NCI-H2081 treated with DMSO at 0.1 percent for 48 hours (cell line): ENCODE data around the gene CROCC.

Experiments used
- DNase-seq: peaks from one replicate; lab custom pipeline; 2025; lab: John Stamatoyannopoulos, UW

Gene CROCC

DNA sequence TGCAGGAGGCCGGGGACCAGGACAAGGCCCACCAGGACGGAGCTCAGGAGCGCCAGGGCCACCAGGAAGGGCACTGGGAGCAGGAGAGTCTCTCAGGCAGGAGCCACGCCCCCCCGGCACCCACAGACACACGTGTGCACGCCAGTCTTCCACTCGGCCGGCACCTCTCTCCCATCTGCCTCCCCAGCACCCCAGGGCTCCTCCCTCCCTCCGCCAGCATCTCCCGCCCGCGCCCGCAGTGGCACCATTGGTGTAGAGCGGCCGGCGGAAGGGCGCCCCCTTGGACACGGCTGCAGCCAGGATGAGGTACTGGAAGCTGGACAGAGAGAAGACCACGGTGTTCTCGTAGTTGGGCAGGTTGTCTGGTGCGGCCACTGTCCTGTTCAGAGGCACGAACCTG, 64.8 kb downstream of the CROCC start:
- DNase-seq, result no peak

DNA sequence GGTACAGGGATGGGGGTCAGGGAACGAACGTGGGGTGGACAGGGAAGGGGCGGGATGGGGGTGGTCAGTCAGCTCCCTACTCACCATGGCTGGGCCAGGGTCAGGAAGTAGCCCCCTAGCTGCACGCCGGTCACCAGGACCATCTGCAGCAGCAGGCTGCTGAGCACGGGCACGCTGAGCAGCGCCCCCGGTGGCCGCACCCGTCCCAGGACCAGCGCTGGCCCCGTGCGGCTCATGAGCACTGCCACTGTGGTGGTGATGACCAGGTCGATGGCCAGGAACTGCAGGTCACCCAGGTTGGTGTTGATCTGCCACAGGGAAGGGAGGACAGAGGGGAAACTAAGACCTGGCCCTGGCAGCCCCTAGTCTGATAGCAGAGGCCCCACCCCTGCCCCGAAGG, 65.2 kb downstream of the CROCC start:
- DNase-seq, result no peak

DNA sequence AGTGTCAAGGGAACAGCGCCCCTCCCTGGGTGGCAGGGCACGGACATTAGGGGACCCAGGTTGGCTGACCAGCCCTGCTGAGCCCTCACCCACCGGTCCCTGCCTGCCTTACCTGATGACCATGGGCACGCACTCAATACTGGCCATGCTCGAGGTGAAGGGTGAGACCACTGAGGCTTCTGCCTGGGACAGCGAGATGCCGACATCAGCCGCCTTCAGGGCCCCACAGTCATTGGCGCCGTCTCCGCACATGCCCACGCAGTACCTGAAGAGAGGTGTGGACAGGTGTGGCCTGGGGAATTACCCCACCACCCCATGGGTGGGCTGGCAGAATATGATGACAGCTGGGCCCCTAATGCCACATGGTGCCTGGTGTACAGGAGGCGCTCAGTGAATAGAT, 66.5 kb downstream of the CROCC start:
- no peak for DNase-seq

DNA sequence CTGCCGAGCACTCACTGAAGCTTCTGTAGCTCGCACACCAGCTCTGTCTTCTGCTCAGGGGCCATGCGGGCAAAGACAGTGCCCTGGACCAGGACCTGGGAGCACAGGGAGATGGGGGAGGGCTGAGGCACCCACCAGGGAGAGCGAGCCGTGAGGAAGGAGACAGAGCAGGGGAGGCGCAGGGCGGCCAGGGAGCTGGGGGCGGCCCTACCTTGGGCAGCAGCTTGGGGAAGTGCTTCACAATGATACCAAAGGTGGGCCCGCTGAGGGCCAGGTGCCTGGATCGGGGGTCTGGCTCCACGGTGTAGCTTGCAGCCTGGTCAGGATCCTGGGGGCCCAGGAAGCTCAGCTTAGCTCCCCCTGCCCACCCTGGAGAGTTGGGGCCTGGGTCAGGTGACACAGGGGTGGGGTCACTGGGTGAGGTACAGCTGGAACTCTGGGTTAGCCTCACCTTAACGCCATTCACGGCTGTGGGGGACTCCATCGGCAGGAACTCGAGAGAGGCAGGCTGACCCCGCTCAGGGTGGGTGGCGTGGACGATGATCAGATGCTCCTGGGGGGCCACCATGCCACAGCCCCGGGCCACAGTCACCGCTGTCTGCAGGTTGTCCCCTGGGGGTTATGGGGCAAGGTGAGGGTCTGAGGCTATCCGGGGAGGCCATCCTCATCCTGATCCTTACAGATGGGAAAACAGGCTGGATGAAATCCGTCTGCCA, 68.1 kb downstream of the CROCC start:
- DNase-seq, result no peak

DNA sequence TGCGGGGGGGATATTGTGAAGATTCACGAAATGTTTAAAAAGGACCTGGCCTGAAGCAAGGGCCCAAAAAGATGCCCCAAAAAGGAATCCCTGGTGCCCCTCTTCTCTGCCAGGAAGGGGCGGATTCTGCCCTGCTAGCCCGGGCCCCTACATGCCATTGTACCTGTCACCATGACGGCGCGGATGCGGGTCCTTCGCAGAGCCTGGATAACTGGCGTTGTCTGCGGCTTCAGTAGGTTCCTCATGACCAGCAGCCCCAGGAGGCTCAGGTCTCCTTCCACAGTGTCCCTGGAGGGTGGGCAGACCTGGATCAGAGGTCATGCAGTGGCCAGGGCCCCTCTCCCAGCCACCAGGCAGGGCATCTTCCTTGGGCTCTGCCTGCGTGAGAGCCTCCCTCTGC, 69.8 kb downstream of the CROCC start:
- DNase-seq, result no peak

DNA sequence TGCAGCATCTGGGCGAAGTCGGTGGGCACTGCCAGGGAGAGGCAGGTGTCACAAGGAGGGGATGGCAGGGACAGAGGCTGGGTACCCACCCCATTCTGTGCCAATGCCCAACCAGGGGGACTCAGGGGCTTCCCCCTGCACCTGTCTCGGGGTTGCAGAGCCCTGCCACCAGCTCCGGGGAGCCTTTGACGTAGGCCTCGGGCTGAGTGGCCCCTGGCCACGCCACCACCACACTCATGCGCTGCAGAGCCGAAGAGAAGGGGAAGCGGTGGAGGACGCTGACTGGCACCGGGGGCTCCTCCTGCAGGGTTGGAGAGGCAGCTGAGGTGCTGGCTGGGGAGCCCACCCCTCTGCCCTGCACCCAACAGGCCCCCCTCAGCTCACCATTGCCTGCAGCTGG, 70.4 kb downstream of the CROCC start:
- no peak for DNase-seq

DNA sequence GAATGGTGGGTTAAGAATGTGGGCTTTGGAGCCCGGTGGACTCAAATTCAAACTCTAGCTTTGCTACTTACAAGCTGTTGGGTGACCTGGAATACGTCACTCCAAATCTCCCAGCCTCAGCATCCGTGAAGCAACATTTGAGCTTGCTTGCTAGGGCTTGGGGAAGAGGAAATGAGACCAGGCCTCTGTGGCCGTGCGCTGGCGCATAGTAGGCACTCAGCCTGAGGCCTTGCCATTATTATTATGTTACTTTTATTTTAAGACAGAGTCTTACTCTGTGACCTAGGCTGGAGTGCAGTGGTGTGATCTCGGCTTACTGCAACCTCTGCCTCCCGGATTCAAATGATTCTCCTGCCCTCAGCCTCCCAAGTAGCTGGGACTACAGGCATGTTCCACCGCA, 70.9 kb downstream of the CROCC start:
- DNase-seq, result no peak

DNA sequence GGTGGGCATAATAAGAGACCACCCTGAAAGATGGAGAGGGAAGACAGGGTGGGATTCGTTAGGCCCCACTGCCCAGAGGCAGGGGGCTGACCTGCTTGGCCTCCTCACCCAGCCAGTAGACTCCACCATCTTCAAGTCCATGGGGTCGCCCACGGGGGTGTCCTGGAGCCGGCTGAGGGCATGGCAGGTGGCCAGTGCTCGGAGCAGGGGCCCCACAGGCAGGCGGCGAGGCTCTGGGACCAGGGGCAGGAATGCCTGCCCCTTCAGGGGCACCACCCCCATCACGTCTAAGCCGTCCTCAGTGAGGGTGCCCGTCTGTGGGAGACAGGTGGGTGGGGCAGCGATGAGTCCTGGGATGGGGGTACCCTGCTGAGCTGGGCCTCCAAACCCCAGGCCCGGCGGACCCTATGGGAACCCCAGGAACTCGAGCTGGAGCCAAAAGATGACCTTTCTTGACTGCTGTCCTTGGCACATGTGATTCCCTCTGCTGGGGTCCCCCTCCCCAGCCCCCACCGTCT, 71.8 kb downstream of the CROCC start:
- DNase-seq, result no peak

DNA sequence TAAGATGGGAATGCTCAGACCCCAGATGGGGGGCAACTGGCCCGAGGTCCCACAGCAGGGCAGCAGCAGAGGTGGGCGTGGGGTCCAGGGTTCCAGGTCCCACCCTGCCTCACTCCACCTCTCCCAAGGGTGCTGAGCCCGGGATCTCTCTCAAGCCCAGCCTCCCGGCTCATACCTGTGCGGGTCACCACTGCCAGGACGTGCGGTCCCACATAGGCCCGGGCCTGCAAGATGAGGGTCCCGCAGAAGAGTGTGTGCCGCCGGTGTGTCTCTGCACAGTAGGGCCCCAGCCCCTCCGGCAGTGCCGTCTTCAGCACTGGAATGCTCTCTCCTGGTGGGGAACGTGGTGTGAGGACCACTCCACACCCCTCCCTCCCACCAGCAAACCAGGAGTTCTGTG, 75.1 kb downstream of the CROCC start:
- no peak for DNase-seq

DNA sequence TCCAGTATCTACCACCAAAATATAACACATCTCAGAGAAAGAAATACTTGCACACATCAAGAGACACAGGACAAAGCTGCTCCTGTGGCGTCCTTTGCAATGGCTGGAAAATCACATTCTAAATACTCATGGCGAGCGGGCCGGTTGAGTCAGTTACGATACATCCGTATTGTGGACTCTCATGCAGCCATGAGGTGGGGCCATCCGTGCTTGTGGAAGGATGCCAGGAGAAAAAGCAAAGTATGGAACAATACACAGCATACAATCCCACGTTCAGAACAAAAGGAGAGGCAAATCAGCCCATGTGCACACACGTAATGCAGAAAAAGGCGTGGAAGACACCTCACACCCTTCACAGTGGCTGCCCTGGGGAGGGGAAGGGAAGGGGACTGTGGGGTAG, 76.9 kb downstream of the CROCC start:
- DNase-seq, result no peak

DNA sequence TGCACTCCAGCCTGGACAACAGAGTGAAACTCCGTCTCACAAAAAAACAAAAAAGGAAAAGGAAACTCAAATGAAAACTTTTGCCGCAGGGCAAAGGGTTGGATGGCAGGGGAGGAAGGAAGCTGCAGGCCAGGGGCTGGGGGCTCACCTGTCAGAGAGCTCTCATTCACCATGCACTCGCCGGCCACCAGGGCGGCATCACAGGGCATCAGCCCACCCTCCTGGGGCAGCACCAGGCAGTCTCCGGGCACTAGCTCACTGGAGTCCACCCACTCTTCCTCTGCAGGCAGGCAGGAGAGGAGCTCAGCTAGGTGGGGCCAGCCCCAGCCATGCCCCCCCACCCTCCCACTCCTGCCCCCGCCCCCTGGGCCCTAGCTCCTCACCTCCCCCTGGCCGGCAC, 78.1 kb downstream of the CROCC start:
- DNase-seq, result no peak

DNA sequence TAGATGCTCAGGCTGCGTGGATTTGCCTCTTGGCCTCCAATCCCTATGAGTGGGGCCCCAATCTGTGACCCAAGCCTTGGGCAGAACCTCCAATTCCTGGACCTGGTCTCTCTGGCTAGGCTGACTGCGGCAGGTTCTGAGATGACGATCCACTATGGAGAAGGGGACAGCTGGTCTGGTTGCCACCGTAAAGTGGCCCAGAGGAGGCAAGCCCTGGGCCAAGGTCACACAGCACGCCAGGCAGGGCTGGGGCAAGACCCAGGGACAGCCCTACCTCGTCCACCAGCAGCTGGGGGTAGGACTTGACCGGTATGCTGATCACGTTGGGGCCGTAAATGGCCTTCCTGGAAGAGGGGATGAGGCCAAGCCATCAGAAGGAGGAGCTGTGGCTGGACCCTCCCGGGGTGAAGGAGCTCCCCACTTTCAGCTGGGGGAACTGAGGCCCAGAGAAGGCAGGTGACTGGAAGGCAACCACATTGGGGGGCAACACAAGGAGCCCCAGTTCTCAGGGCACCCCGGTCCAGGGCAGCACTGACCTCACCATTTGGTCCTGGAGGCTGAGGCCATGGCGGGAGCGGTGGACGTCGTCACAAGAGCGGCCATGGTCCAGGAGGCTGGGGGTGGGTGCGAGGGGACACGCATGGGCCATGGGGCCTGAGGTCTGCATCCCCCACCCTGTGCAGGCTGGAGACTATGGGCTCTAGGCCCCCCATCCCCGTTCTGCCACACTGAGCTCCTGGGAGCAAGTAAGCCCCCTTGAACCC, 80.2 kb downstream of the CROCC start:
- DNase-seq, result no peak

DNA sequence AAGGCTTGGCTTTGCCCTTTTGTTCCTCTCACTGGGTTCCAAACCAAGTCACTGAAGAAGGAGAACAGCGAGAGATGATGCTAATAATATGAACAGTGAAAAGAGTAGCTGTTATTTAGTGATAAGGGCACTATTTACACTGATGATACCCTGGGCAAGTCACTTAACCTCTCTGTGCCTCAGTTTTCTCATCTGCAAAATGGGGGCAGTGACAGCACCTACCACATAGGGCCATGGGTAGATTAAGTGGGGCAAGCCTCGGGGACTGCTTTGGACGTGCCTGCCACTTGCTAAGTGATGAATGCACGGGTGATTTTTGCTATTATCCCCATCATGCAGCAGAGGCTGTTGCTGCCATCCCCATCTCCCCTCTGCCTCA, 80.8 kb downstream of the CROCC start:
- no peak for DNase-seq

DNA sequence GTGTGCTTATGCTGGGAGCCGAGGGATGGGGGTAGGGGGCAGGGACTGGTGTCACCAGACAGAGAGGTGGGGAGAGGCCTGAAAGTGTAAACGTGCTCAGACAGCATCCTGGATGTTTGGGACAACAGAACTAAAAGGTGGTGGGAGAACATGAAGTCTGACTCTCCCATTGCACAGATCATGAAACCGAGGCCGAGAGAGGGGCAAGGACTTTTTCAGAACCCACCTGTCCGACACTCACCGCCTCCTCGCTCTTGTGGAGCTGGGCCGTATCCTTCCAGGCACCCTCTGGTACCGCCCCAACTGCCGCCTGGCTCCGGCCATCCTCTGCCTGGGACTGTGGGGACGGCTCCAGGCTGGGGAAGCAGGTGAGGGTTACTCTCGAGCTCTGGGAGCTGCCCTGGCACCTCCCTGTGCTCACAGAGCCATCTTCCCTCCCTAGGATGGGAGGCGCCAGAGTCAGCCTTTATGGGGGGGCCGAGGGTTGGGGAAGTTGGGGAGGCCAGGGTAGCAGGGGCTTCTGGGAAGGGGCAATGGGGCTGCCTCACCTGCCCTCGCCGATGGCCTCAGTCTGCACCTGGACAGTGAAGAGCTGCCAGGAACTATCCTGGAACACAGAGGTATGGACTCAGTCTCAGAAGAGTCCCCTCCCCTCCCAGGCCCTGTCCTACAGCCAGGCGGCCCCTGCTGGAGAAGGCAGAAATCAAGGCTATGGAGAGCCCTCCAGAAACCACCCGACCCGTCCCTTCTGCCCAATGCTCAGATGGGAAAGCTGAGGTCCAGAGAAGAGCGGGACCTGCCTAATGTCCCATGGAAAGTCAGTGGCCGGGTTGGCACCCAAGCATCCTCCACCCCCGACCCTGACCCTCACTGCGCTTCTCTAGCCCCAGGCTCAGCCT, 83.0 kb downstream of the CROCC start:
- DNase-seq, result no peak

DNA sequence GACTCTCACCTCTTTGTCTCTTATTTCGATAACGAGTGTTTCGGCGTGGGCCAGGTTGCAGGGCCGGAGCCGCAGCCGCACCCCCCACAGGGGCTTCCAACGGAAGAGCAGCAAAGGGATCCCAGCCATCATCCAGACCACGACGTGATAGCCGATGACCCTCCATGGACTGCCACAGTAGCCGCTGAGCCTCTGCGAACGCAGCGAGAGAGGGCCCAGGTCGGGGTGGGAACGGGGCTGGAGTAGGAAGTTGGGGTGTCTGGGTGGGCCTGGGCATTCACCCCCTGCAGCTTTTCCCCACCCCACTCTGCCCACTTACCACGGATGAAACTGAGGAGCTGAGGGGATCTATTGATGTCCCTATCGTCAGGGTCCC, 83.6 kb downstream of the CROCC start:
- DNase-seq, result no peak

DNA sequence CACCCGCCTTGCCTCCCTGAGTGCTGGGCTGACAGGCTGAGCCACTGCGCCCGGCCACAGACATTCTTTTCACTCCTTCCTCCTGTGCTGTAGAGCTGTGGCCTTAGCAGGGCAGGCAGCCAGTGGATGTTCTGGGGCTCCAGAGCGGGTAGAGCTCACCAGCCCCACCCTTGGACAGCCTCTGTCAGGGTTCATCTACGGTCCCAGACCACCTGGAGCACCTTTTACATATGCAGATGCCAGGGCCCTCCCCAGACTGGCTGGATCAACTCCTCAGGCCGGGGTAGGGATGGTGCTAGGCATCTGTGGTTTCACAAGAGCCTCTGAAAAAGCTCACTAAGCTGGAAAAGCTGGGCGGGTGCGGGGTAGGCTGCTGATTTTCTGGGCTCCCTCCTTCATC, 85.4 kb downstream of the CROCC start:
- DNase-seq, result no peak

DNA sequence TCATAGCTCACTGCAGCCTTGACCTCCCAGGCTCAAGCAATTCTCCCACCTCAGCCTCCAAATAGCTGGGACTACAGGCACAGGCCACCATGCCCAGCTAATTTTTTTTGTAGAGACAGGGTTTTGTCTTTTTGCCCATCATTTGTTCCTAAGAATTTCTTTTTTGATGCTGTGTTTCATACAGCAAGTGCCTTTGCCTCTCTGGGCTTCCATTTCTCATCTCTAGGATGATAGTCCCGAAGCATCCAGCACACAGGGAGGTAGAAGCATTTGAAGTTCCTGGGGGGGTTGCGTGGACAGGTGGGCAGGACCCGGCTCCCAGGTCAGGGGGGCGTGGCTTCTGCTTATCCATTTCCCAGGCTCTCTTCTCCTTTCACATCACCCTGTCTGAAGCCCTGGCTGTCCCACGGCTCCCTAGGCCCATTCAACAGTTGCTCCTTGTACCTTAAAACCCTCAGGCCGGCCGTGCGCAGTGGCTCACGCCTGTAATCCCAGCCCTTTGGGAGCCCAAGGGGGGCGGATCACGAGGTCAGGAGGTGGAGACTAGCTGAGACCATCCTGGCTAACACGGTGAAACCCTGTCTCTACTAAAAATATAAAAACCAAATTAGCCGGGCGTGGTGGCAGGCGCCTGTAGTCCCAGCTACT, 86.6 kb downstream of the CROCC start:
- no peak for DNase-seq

DNA sequence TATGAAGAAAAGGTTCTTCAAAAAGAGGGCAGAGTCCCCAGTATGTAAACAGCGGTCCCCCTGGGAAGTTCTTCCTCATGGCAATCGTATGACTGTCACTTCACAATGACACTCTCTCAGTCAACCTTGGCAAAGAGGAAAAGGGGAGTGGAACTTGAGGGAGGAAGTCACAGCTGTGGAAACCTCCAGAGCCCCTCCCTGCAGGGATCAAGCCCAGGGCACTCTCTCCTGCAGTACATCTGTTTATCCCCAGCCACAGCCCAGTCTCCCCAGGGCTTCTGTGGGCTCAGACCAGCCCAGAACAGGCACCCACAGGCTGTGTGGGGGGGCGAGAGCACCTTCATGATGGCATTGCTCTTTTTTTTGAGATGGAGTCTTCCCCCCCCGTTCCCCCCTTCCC, 88.0 kb downstream of the CROCC start:
- no peak for DNase-seq

DNA sequence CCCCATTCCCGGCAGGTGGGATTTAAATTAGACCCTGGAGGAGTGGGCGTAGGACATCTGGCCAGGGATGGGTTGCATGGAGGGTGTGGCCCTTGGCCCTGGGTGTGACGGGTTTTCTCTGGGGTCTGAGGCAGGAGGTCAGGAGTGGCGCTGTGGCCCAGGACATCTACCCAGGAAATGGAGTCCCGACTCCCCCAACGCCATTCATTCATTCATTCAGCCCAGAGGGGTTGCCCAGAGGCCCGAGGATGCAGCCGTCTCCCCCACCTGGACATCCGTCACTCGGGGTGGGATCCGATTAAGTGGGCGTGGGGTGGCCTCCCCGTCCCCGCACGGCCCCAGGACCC, 89.3 kb downstream of the CROCC start:
- no peak for DNase-seq

DNA sequence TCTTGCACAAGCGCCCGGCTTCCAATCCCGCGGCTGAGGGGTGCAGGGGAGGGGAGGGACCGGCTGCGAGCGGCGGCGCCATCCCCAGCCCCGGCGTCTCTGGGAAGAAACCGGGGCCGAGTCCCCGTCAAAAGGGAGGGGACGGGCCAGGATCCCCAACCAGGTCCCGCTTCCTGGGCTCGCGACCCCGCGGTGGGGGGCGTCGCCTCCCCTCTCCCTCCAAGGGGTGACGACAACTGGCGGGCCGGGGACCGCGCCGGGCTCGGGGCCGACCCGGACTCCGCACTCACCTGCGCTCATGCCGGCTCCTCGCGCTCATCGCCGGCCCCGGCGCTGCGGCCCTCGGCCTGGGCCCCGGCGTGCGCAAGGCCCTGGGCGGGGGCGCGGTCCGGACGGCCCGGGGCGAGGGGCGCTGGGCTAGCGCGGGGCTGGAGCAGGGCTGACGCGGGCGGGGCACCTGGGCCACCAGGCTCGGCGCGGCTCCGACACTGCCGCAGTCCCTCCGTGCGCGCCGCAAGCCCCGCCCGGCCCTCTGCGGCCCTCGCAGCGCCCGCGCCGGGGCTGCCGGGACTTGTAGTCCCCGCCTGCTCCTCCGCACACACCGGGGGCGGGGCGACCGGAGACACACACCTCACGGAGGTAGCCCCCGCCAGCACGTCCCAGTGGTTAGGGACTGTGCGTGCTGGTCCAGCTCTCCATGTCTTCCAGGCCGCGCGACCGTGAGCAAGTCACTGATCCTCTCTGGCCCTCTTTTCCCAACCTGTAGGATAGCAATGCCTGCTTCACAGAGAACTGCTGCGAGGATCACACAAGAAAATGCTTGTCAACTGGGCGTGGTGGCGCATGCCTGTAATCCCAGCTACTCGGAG, 89.9 kb downstream of the CROCC start, which contains the start of gene ATP13A2:
TSS of gene ATP13A2 (minus strand) at position 490 of the 869 bp plus-strand sequence. CDS start at position 300, 190 bp downstream.
- no peak for DNase-seq
